Posterior cingulate gyrus (tissue), 11 donors: ENCODE data around the gene STKLD1.

Source experiments
- DNase-seq, 10 donors: peaks; one replicate each; pipeline versions ENCODE4 v3.0.0 to v3.0.0-alpha.2; 2020 to 2021; ENCODE audit warnings: mixed read lengths in 3 of 10
- intact Hi-C: fragments of 100-400 bp; cut with DNase I; formaldehyde crosslinking; loops from one replicate; pipeline ENCODE4 v1.15.1; 2023

Gene STKLD1

DNA sequence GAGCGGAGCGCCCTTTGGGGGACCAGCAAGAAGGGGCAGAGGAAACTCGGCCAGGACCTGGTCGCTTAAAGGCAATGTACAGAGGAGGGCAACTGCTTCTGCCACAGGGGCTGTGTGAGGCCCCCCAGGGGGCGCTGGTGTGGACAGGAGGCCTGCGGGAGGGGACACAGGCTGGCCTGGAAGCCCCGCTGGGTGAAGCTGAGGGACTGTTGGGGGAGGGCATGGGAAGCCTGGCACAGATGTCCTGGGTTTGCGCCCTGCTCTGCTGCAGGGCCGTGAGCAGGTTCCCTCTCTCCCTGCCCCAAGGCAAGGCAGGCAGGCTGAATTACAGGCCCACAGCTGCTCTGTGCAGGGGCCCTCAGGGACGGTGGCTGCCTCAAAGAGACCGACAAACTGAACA lies 33.6 kb upstream of the STKLD1 start:
- intact Hi-C loops = no loop called here

DNA sequence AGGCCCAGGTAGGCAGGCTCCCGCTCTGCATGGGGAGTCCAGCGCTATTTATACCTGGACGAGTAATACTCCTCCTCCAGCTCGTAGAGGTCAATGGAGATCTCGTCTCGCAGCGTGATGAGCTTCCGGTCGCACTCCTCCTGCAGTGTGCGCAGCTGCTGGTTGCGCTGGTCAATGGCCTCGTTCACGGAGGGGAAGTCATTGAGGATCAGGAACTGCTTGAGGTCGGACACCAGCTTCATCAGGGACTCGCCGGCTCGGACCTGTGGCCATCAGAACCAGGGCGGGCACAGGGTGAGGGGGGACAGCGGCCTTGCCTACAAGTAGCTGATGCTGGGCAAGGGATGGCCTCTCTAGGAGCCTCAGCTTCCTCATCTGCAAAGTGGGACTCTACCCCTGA lies 32.1 kb upstream of the STKLD1 start:
- DNase-seq = peak in 1 of 10 donors; percentile 56

More for the DNA sequence above, 33.6 kb upstream of the STKLD1 start:
- DNase-seq = no peak

DNA sequence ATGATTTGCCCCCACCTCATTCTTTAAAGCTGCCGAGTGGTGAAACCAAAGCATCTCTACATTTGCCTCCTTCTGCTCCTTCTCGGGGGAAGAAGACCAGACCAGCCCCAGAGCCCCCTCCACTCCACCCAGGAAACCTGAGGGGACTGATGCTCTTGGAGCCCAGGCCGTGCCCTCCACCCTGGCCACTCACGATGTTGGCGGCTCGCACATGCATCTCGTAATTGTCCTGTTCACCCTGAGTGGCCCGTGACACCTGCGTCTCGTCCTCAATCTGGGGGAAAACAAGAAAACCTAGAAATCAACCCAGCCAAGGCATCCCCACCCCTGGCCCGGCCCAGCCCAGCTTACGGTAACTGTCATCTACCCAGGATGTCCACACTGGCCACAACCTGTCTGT lies 31.2 kb upstream of the STKLD1 start:
- intact Hi-C loops = no loop called here
- peak in 1 of 10 donors; percentile 79 for DNase-seq

More for the DNA sequence above, 32.1 kb upstream of the STKLD1 start:
- intact Hi-C loops = no loop called here

DNA sequence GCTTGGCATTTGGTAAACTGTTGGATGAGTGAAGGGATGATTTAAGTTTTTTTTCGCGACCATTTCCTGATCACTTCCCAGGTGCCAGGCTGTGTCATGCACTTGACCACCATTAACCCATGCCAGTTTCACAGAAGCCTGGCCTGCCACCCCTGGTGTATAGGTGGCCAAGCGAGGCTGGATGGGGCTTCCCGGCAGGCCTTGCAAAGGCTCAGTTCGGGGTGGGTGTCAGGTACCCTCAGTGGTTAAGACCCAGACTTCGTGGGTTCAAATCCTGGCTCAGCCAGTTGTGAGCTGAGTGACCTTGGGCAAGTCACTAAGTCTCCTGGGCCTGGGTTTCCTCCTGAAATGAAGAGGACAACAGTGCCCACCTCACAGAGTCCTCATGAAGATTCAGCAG lies 30.6 kb upstream of the STKLD1 start:
- DNase-seq = peak in 1 of 10 donors; percentile 58
- intact Hi-C loops = no loop called here

DNA sequence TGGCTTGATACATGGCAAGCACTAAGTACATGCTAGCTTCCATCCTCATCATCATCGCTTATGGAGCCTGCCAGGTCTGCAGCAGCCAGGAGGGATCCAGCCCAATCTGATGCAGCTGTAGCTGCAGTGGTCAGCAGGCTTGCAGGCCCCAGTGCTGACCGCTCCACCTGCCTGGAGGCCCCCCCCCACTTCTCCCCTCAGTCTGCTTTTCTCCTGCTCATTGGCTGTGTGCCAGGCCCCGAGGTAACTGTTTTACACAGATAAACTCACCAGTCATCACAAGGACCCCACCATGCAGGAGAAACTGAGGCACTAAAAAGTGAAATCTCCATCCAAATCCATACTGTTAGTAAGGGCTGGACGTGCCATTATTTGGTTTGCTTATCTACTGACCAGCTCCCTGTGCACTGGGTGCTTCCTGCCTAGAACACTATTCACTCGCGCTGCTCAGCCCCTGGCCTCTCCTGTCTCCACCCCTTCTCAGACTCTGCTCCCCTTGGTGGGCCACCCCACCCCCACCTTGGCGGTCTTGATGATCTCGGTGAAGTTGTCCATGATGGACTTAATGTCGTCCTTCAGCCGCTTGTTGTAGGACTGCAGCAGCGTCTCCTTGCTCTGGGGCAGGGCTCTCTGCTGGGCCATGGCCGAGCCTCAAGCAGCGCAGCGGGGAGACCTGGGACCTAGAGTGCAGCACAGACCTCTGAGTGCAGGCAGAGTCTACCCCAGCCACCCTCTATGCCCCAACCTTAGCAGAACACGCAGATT lies 30.0 kb upstream of the STKLD1 start:
- DNase-seq = peak in 1 of 10 donors; percentile 68
- intact Hi-C loops = no loop called here

DNA sequence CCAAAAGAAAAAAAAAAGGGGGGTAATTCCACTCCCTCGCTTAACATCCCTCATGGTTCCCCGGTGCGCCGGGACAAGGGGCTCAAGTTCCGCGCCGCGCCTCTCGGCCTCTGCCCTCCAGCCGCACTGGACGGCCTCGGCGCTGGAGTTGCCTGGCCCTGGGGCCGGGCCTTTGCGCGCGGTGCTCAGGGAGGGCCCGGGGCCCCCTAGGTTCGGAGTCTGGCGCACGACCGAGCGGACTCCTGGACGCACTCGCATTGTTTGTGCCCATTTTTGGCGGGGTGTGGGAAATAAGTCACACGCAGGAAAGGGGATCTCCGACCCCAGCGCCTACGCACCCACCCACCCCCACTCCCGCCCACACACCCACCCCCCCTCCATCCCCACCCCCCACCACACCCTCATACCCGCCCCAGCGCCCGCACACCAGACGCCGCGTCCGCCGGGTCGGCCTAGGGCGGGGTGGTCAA lies 28.6 kb upstream of the STKLD1 start:
- intact Hi-C loops = no loop called here
- peak in 1 of 10 donors; percentile 79 for DNase-seq

DNA sequence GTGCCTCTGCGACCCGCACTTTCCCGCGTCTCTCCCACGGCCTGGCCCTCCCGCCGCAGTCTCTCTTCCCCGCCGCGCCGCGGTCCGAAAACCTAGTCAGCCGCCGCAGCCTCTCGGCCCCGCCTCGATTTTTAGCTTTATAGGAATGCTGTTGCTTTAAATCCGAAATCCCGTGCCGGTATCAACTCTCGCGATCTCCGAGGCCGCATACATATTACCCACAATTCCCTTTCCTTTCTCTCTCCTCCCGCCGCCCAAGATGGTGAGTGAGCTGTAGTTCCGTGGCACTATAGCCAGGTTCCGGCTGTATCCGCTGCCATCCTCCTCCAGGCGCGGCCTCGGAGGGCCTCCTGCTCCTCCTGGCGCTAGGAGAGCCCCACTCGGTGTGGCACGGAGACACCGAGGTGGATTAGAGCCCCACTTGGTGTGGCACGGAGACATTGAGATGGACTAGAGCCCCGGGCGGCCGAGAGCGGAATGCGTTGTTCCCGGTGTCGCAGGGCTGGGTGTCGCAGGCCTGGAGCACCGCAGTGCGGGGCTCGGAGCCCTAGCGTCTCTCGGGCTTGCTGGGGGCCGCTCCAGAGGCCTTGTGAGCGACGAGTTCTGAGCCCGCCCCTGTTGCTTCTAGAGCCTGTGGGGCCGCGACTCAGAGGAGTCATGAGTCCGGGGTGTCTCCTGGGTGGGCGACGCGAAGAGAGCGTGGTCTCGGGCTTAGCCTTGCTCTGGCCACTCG lies 28.0 kb upstream of the STKLD1 start, which contains the start of the genes MED22 and RPL7A:
Gene MED22, minus strand, starts transcription at position 147 of the 733 bp plus-strand sequence. CDS start 1,469 bp downstream, outside the sequence.
Gene RPL7A, plus strand, starts transcription at position 234 of the 733 bp plus-strand sequence. Its CDS starts 26 bp downstream, at position 260.
- intact Hi-C loops = no loop called here

DNA sequence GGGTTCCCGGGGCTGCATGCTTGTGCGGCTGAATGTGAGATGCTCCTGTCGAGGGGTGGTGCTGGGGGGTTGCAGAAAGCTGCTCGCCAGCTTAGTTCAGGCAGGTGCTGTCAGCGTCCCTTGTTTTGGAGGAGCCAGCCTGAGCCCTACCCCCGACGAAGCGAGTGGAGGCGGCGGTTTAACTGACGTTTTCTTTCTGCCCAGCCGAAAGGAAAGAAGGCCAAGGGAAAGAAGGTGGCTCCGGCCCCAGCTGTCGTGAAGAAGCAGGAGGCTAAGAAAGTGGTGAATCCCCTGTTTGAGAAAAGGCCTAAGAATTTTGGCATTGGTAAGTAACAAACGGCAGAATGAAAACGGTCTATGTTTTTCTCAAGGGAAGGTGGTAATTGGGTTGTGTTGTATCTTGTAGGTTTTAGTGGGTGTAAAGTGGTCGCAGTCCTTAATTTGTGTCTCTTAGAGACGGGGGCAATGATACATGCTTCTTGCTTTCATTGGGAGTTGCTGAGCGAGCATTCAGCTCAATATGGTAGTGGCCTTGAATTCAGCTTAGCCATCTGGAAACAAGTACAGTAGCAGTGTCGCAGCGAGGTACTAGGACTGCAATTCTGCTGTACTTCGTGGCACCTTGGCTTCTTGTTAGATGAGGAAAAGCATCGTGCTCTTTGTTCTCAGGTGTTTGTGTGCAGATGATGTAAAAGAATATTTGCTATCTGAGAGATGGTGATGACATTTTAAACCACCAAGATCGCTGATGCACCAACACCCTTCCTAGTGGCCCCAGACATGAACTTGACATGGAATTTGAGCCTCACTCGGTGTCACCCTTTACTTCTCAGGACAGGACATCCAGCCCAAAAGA lies 27.2 kb upstream of the STKLD1 start:
- peak in 2 of 10 donors; percentile 62 to 82 for DNase-seq
- intact Hi-C loops = no loop called here

More for the DNA sequence above, 28.0 kb upstream of the STKLD1 start, which contains the start of the genes MED22 and RPL7A:
- peak; percentile 79 to 98 (median 86) for DNase-seq

DNA sequence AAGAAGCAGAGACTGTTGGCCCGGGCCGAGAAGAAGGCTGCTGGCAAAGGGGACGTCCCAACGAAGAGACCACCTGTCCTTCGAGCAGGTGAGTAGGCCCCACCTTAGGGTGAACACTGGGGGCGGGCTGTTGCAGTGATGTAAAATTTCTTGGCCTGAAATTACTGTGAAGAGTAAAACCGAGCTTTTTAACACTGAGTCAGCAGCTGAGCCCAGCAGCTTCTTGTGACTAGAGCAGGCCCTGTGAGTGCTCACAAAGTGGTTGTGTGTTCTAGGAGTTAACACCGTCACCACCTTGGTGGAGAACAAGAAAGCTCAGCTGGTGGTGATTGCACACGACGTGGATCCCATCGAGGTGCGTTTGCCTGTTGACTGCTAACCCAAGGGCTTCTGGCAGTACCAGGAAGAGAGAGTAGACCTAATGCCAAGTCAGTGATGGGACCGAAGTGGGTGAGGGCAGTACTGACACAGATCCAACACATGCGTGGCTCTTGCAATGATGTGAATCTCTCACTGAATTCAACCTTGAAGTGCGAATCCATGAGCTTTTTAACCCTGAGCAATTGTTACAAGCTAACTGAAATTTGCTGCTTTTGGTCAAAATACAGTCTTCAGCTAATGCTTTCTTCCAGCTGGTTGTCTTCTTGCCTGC lies 26.1 kb upstream of the STKLD1 start:
- intact Hi-C loops = loop anchor here (10.0 kb wide), 1 partner anchor 65 kb away; the partner anchor contains the start of gene REXO4
- DNase-seq = peak in 2 of 10 donors; percentile 19 to 43

DNA sequence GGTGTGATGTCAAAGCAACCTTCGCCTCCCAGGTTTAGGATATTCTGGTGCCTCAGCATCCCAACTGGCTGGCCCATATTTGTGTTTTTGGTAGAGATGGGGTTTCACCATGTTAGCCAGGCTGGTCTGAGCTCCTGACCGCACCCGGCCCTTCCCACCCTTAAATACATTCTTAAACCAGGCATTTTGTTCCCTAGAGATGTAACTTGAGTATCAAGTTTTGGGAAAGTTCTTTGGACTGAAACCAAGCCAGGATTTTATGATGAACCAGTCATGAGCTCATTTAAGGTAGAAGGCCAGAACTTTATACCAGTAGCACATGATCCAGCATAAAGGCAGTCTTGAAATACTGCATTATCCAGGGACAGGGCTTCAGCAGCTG lies 24.6 kb upstream of the STKLD1 start:
- intact Hi-C loops = loop anchor here (10.0 kb wide), 1 partner anchor 63 kb away; the partner anchor contains the start of gene REXO4

DNA sequence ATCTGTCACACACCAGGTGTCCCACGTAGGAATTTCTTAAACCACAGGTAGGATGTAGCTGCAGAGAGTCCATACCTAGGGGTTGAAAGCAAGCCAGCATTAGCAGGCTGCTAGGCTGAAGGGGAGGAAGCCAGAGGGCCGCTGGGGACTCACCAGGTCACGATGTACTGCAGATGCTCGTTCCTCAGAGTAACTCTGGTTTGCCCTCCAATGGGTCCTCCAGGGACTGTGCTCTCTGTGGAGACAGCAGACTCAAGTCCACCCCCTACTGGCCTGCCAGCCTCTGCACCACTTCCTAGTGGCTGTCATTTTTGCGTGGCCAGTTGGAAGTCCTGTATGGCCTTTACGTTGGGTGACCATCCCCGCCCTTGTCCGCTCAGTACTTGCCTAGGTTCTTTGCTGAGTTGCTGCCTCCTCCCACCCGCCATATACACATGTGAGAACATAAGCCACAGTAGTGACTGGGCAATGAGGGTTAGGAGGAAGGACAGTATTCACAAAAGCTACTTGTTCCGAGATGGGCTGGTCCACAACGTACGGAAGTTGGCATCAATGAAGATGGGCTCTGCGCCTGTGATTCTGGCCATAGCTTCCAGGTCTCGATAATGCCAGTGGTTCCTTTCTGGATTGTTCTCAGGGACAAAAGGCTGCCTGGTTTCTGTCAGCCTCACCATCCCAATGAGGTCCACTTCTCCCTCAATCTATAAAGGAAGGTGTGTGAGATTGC lies 24.1 kb upstream of the STKLD1 start:
- peak in 3 of 10 donors; percentile 69 to 84 (median 78) for DNase-seq
- intact Hi-C loops = loop anchor here (10.0 kb wide), 1 partner anchor 63 kb away; the partner anchor contains the start of gene REXO4

More for the DNA sequence above, 24.6 kb upstream of the STKLD1 start:
- DNase-seq = peak in 1 of 10 donors; percentile 44

DNA sequence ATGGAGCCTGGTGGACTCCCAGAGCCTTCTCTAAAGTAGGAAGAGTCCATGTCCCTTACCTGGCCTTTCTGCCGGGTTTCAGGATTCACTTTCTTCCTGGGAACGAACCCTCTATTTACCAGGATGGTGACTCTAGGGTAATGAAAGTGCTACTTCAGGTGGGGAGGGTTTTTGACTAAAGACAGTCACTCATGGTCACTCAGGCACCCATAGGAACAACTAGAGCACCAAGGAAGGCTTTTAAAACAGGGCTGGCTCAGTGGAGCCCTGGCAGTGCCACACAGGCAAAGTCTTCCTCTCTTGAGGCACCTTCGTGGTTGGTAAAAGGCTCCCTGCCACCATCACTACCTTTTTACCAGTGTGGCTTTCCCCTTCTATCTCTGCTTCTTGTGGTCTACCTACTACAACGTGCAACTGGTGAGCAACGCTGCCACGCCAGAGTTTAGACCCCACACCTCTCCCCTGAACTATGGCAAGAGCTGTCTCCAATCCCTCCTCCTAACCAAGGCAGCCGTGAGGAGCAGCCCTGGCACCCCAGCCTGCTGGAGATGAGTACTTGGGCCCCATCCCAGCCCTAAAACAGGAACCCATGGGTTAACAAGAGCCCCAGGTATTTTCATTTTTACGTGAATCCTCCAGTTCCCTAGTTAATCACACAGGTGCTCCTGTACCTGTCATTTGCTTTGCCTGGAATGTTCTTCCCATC lies 23.4 kb upstream of the STKLD1 start:
- DNase-seq = peak in 2 of 10 donors; percentile 18 to 32
- intact Hi-C loops = loop anchor here (10.0 kb wide), 1 partner anchor 62 kb away; the partner anchor contains the start of gene REXO4

DNA sequence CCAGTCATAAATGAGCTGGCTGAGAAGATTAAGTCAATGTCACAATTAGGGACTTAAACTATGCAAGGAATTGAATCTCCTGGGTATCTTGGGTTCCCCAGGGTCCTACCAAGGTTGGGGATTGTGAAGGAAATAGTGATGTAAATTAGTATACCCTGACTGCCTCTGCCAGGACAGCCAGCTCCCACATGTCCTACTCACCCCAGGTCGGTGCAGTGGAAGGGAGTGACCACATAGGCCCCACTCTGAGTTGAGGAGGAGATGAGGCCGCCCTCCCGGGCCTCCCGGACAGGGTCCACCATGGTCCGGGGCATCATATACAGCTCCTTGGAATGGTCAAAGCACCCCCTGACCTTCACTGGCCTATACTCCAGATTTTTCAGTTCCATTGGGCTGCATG lies 22.6 kb upstream of the STKLD1 start:
- peak in 2 of 10 donors; percentile 18 to 55 for DNase-seq
- intact Hi-C loops = loop anchor here (10.0 kb wide), 1 partner anchor 61 kb away; the partner anchor contains the start of gene REXO4

DNA sequence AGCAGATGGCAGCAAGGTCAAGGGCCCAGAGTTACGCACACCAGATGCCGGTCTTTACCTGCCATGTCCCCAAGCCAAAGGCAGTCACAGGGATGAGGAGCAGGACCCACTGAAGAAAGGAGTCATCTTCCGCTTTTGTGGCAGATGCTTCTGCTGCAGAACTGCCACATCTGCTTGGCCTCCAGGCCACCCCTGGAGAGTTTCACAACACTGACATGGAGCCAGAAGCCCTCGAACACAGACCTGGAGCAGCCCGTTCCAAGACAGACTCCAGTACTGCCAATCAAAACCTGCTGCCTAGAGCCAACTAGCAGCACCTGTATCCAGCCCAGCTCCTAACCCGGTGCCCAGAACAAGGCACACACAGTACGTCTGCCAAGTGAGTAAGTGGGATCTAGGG lies 21.4 kb upstream of the STKLD1 start:
- intact Hi-C loops = loop anchor here (5.0 to 10.0 kb wide), 2 partner anchors 60 to 123 kb away; partner anchors contain the start of genes REXO4 and SLC2A6
- DNase-seq = no peak

DNA sequence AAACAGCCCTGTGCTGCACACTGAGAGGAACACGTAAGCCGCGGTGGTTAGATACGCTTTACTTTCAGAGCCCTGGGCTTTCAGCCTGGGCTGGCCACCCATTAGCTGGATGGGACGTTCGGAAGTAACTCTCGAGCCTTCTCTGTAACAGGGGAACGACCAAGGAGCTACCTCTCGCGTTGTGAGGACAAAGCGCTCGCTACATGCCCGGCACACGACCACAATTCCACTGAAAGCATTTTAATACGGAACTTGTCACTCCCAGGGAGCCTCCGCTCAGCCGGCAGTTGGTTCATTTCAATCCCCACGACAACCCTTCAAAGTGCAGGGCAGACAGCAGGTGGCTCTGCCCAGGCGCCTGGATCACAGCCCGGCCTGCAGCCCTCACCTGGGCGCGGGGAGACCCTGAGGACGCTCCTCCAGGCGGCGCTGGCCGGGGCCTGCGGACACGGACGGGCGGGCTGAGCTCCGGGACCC lies 20.2 kb upstream of the STKLD1 start:
- peak in 2 of 10 donors; percentile 25 to 82 for DNase-seq
- intact Hi-C loops = loop anchor here (5.0 to 10.0 kb wide), 2 partner anchors 59 to 121 kb away; partner anchors contain the start of genes REXO4 and SLC2A6

DNA sequence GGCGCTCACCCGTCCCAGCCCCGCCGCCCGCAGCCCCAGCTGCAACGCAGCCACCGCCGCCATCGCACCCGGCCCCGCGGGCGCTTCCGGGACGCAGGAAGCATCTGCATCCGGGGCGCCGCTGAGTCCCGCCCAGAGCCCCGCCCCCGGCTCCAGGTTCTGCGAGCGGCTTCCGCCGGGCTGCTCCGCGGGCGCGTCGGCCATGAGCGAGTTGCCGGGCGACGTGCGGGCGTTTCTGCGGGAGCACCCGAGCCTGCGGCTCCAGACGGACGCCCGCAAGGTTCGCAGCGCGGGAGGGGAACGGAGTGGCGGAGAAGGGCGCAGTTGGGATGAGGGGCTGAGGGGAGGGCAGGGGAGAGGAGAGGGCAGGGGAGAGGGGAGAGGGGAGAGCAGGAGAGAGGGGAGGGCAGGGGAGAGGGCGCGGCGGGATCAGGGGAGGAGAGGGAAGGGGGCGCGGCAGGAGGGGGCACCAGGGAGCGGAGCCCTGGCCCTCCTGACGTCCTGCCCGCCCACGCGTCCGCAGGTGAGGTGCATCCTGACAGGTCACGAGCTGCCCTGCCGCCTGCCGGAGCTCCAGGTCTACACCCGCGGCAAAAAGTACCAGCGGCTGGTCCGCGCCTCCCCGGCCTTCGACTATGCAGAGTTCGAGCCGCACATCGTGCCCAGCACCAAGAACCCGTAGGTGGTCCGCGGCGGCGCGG lies 19.6 kb upstream of the STKLD1 start, which contains the start of the genes SURF1 and SURF2:
Gene SURF1, minus strand, starts transcription at position 97 of the 701 bp plus-strand sequence. Its CDS starts 34 bp downstream, at position 63.
Gene SURF2, plus strand, starts transcription at position 160 of the 701 bp plus-strand sequence. Its CDS starts 43 bp downstream, at position 203.
- DNase-seq = peak; percentile 80 to 98 (median 88)
- intact Hi-C loops = loop anchor here (5.0 to 10.0 kb wide), 2 partner anchors 58 to 121 kb away; partner anchors contain the start of genes REXO4 and SLC2A6
